Right atrium auricular region (tissue), 2 donors: ENCODE results near the gene SLC25A21. TPM values are rescaled to one million over a fixed set of nuclear protein-coding genes. Genes with fewer than 3 reads are reported as not detected.

Experiments
- DNase-seq: peaks from one replicate; pipeline ENCODE4 v3.0.0-alpha.2; 2019; ENCODE audit warnings: low spot score
- H3K27ac ChIP-seq, 2 donors: fragments of 200-600 bp; sonication (generic); 1 replicate in 1 of 2; 2 replicates in 1 of 2; pipeline ENCODE4 v1.5.1; 2016 to 2019
- H3K27me3 ChIP-seq, 2 donors: fragments of 200-600 bp; sonication (generic); one replicate each; pipeline versions ENCODE4 v1.5.1 to v1.6.0; 2017 to 2019
- H3K36me3 ChIP-seq: fragments of 200-600 bp; sonication (generic); one replicate; pipeline ENCODE4 v1.5.1; 2016
- H3K4me1 ChIP-seq, 2 donors: fragments of 200-600 bp; sonication (generic); one replicate each; pipeline versions ENCODE4 v1.5.1 to v1.6.0; 2017 to 2019
- H3K4me3 ChIP-seq, 2 donors: fragments of 200-600 bp; sonication (generic); 1 replicate in 1 of 2; 2 replicates in 1 of 2; pipeline ENCODE4 v1.5.1; 2017 to 2019; ENCODE audit warnings: mild to moderate bottlenecking in 1 of 2, moderate library complexity in 1 of 2
- H3K9me3 ChIP-seq, 2 donors: fragments of 200-600 bp; sonication (generic); one replicate each; pipeline ENCODE4 v1.5.1; 2019
- CTCF ChIP-seq, 2 donors: fragments of 200-600 bp; sonication (generic); IDR thresholded peaks; one replicate each; pipeline ENCODE4 v1.5.1; 2019; ENCODE audit warnings: antibody characterized with exemption in 2 of 2
- total RNA-seq, 2 donors: library from RNA; depleted of rRNA; stranded (reverse); fragments of >200 nt; gene quantifications; one replicate each; pipeline ENCODE4 v1.1.0, GENCODE V29; 2016

SLC25A21 gene
- total RNA-seq, 2 donors from 2014 or later = 0.55 to 0.93 TPM

- no peak for TF ChIP-seq CTCF (IDR thresholded peaks at IDR 0.05)
- no peaks in the 10 kb centered on the region for H3K9me3 ChIP-seq
- H3K4me3 ChIP-seq = no peak overlapping the region
- no peaks in the 10 kb centered on the region for H3K4me1 ChIP-seq
- no peak for DNase-seq
- no peaks in the 10 kb centered on the region for H3K27me3 ChIP-seq
- no peak overlapping the region for H3K27ac ChIP-seq
- no peaks in the 10 kb centered on the region for H3K36me3 ChIP-seq
Measured at GRCh38 chr14:36797634-36798033, 374.8 kb downstream of the SLC25A21 start.

- no peaks in the 10 kb centered on the region for H3K4me1 ChIP-seq
- H3K27ac ChIP-seq = no peak overlapping the region
- H3K27me3 ChIP-seq = no peaks in the 10 kb centered on the region
- no peaks in the 10 kb centered on the region for H3K9me3 ChIP-seq
- DNase-seq = no peak
- TF ChIP-seq CTCF (IDR thresholded peaks at IDR 0.05) = no peak
- H3K36me3 ChIP-seq = no peaks in the 10 kb centered on the region
- H3K4me3 ChIP-seq = no peak overlapping the region
Measured at GRCh38 chr14:36791402-36791801, 381.0 kb downstream of the SLC25A21 start.

- no peaks in the 10 kb centered on the region for H3K4me1 ChIP-seq
- H3K27ac ChIP-seq = no peak overlapping the region
- TF ChIP-seq CTCF (IDR thresholded peaks at IDR 0.05) = no peak
- H3K36me3 ChIP-seq = no peaks in the 10 kb centered on the region
- H3K4me3 ChIP-seq = no peak overlapping the region
- H3K9me3 ChIP-seq = peaks cover 0 to 18% of the 10 kb centered on the region in 2 donors
- no peak for DNase-seq
- no peaks in the 10 kb centered on the region for H3K27me3 ChIP-seq
Measured at GRCh38 chr14:36785511-36785910, 386.9 kb downstream of the SLC25A21 start.

GRCh38 chr14:36784541-36784940 lies 387.9 kb downstream of the SLC25A21 start:
- no peak for TF ChIP-seq CTCF (IDR thresholded peaks at IDR 0.05)
- Histone ChIP-seq H3K36me3 (no peaks in the 10 kb centered on the region), H3K4me1 (no peaks in the 10 kb centered on the region), H3K4me3 (no peak overlapping the region), H3K27me3 (no peaks in the 10 kb centered on the region), H3K9me3 (peaks cover 0 to 21% of the 10 kb centered on the region in 2 donors), H3K27ac (no peak overlapping the region)
- no peak for DNase-seq

- no peaks in the 10 kb centered on the region for H3K27me3 ChIP-seq
- DNase-seq = no peak
- no peak for TF ChIP-seq CTCF (IDR thresholded peaks at IDR 0.05)
- H3K4me3 ChIP-seq = no peak overlapping the region
- H3K36me3 ChIP-seq = no peaks in the 10 kb centered on the region
- H3K27ac ChIP-seq = no peak overlapping the region
- peaks cover 0 to 21% of the 10 kb centered on the region in 2 donors for H3K9me3 ChIP-seq
- no peaks in the 10 kb centered on the region for H3K4me1 ChIP-seq
Measured at GRCh38 chr14:36781897-36782296, 390.5 kb downstream of the SLC25A21 start.

GRCh38 chr14:36773558-36773957 lies 398.8 kb downstream of the SLC25A21 start:
- Histone ChIP-seq H3K36me3 (no peaks in the 10 kb centered on the region), H3K27me3 (no peaks in the 10 kb centered on the region), H3K4me1 (no peaks in the 10 kb centered on the region), H3K9me3 (no peaks in the 10 kb centered on the region), H3K4me3 (no peak overlapping the region), H3K27ac (no peak overlapping the region)
- TF ChIP-seq CTCF (IDR thresholded peaks at IDR 0.05) = no peak
- DNase-seq = no peak
